GM11168 (cell line): ENCODE results near the gene HIF1A.
"Not testable (repeated sequence)": the region's sequence is repeated elsewhere in the genome, so short reads cannot be mapped to it uniquely, and the experiment has no call there.

Experiments
- in situ Hi-C: fragments of 300-500 bp; cut with MboI; formaldehyde crosslinking; loops from one replicate; pipeline ENCODE4 v1.12.0; 2022; ENCODE audit warnings: low sequenced_read_pairs; ENCODE audit not compliant: unreplicated experiment

Gene HIF1A

GRCh38 chr14:61705017-61705416 lies 9.7 kb downstream of the HIF1A start:
- in situ Hi-C loops = no loop called here

GRCh38 chr14:61706096-61706690 lies 10.9 kb downstream of the HIF1A start:
- in situ Hi-C loops = no loop called here

DNA sequence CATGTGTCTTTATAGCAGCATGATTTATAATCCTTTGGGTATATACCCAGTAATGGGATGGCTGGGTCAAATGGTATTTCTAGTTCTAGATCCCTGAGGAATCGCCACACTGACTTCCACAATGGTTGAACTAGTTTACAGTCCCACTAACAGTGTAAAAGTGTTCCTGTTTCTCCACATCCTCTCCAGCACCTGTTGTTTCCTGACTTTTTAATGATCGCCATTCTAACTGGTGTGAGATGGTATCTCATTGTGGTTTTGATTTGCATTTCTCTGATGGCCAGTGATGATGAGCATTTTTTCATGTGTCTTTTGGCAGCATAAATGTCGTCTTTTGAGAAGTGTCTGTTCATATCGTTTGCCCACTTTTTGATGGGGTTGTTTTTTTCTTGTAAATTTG lies 12.5 kb downstream of the HIF1A start:
- in situ Hi-C loops = not testable (repeated sequence)

DNA sequence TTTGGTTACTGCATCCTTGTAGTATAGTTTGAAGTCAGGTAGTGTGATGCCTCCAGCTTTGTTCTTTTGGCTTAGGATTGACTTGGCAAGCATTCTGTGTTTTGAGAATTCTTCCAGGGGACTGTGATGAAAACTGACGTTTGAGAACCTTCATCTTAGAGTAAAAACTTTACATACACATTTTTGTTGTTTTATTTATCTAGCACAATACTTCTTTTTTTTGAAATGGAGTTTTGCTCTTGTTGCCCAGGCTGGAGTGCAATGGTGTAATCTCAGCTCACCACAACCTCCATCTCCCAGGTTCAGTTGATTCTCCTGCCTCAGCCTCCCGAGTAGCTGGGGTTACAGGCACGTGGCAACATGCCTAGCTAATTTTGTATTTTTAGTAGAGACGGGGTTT lies 13.4 kb downstream of the HIF1A start:
- in situ Hi-C loops = not testable (repeated sequence)

GRCh38 chr14:61710853-61711817 lies 15.8 kb downstream of the HIF1A start:
- in situ Hi-C loops = no loop called here

DNA sequence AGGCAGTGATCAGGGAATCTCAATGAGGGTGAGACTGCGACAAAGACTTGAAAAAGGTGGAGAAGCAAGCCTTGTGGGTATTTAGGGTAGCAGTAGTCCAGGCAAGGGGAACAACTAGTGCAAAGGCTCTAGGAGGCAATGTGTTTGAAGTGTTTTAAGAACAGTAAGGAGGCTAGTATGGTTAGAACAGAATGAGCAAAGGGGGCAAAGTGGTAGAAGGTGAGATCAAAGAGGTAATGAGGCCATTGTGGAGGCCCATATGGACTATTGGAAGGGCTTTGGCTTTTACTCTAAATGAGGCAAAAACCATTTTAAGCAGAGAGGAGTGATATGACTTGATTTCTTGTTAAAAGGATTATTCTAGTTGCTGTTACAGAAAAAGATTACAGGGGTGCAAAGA lies 16.8 kb downstream of the HIF1A start:
- in situ Hi-C loops = no loop called here

- in situ Hi-C loops = no loop called here
Observed at GRCh38 chr14:61713724-61714437, 18.6 kb downstream of the HIF1A start.

- in situ Hi-C loops = no loop called here
Observed at GRCh38 chr14:61716956-61717355, 21.6 kb downstream of the HIF1A start.

DNA sequence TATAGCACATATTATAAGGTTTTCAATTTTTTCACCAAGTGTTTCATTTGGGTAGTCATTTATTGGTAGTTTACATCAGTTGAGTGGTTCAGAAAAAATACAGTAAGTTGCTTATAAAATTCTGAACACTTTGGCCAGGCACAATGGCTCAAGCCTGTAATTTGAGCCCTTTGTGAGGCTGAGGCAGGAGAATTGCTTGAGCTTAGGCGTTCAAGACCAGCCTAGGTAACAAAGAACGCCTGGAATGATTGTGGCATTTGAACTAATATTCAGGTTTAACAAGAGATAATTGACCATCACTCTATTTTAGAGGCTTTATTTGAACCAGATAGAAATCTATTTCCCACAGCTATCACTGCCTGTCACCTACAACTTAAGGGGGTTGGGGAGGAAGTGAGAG lies 22.7 kb downstream of the HIF1A start:
- in situ Hi-C loops = no loop called here

GRCh38 chr14:61719344-61720293 lies 24.3 kb downstream of the HIF1A start:
- in situ Hi-C loops = no loop called here

DNA sequence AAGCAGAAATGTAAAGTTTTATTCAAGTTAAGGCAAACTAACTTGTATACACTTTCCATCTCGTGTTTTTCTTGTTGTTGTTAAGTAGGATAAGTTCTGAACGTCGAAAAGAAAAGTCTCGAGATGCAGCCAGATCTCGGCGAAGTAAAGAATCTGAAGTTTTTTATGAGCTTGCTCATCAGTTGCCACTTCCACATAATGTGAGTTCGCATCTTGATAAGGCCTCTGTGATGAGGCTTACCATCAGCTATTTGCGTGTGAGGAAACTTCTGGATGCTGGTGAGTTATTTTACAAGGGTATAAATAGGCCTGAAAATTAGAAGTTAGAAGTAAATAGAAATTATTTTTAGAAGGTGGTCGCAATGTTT lies 25.0 kb downstream of the HIF1A start:
- in situ Hi-C loops = no loop called here

GRCh38 chr14:61720741-61721140 lies 25.4 kb downstream of the HIF1A start:
- in situ Hi-C loops = no loop called here

- in situ Hi-C loops = no loop called here
Observed at GRCh38 chr14:61724133-61724532, 28.8 kb downstream of the HIF1A start.

GRCh38 chr14:61726778-61727658 lies 31.7 kb downstream of the HIF1A start:
- in situ Hi-C loops = loop anchor here (25.0 kb wide), 1 partner anchor 265 kb away; no protein-coding TSS in a partner anchor

DNA sequence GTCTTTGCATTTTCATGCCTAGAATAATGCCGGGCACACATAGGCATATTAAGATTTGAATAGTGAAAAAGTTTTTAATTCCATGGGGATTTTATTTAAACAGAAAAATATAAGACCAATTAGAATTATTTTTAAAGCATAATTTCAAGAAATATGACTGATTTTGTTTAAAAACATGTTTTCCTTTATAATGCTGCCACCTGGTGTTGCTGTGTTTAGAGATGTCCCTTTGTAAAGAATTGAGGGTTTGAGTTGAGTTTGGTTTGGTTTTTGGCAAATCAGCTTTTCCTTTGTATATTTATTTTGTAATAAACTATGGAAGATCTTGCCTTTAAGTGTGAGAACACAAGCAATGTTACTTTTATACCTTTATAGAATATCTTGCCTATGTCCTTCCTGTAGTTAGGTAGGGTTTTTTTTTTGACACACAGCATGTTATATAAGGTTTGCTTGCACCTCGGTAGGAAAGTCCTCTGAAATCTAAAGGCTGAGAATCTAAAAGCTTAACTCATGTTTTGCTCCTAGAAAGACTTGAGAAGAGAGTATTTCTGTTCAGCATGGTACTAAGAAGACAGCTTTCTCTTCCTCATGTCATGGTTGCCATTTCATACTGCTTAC lies 35.6 kb downstream of the HIF1A start:
- in situ Hi-C loops = loop anchor here (25.0 kb wide), 1 partner anchor 269 kb away; no protein-coding TSS in a partner anchor

DNA sequence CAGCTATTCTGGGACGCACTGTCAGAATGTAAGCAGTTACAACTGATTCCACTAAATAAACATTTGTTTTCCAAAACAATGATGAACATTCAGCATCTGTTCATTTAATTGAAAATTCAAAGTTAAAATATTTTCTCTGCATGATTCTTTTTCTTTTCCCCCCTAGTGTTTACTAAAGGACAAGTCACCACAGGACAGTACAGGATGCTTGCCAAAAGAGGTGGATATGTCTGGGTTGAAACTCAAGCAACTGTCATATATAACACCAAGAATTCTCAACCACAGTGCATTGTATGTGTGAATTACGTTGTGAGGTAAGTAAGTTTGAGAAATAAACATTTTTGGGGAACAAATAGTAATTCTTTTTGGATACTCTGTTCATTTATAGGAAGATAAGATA lies 38.7 kb downstream of the HIF1A start:
- in situ Hi-C loops = loop anchor here (25.0 kb wide), 1 partner anchor 272 kb away; no protein-coding TSS in a partner anchor

- in situ Hi-C loops = loop anchor here (25.0 kb wide), 1 partner anchor 274 kb away; no protein-coding TSS in a partner anchor
Observed at GRCh38 chr14:61736751-61737150, 41.4 kb downstream of the HIF1A start.

- in situ Hi-C loops = loop anchor here (25.0 kb wide), 1 partner anchor 276 kb away; no protein-coding TSS in a partner anchor
Observed at GRCh38 chr14:61737915-61738314, 42.6 kb downstream of the HIF1A start.
